GF-D8 (cell line): ENCODE measurements around the gene TNRC18.

Experiments
- DNase-seq: peaks from one replicate; lab custom pipeline; 2025; lab: John Stamatoyannopoulos, UW

The TNRC18 gene

DNA sequence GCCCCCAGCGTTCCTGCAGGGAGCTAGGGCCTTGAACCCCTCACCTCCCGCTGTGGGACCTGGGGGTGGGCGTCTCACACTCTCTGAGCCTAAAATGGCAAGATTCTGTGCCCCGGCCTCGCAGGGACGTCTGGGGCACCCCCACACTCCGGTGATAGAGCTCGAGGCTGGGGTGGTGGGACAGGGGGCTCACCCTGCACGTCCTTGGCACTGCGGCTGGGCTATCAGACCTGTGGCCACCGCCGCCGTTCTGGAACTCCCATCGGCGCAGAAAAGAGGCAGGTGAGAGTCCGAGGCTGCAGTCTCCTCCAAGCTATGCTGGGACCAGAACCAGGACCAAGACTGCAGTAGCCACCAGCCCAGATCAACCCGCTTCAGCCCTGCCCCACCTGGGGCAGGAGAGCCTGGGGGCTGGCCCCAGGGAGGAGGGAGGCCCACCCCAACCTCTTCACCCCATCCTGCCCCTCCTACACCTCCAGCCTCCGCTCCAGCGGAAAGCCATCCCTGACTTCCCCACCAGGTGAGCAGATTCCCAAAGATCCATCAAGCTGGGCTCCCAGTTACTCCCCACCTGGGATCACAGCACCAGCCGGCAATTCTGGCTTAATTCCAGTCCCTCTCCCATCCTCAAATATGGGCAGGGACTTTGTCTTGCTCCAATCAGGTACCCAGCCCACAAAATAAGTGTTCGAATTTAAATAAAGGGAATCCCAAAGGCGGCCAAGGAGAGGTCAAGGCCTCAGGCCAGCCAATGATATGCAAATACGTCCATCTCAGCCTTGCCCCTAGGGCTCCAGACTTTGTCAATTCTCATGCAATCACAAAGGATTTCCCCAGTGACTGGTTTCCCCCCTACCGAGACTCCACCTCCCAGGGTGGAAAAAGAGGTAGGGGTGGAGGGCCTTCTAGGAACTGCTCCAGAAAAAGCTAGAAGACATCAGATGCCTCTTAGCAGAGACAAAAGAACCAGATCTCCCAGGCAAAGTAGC, 16.4 kb downstream of the TNRC18 start:
- DNase-seq = no peak

DNA sequence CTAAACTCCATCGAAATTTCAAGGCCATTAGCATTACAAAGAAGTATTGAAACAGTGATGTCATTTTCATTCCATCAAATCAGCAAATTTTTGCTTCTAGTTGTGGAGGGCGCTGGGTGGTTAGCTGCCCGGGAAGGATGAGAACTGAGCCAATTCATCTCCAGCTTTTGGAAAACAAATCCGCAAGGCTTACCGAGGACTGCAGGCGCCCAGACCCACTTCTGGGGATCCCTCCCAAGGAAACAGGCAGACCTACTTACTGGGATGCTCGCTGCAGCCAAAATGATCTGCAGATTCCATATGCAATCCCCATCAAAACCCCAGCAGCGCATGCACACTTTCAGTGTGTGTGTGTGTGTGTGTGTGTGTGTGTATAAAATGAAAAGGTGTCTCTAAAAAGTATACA, 19.2 kb downstream of the TNRC18 start:
- no peak for DNase-seq

DNA sequence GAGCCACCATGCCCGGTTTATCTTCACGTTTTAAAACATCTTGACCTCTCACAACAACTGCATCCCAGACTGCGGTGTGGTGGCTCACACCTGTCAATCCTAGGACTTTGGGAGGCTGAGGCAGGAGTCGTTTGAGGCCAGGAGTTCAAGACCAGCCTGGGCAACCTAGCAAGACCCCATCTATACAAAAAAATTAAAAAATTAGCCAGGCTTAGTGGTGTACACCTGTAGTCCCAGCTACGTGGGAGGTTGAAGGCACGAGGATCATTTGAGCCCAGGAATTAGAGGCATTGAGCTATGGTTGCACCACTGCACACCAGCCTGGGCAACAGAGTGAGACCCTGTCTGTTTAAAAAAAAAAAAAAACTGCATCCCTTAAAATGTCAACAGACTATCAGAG, 20.2 kb downstream of the TNRC18 start:
- DNase-seq = no peak

DNA sequence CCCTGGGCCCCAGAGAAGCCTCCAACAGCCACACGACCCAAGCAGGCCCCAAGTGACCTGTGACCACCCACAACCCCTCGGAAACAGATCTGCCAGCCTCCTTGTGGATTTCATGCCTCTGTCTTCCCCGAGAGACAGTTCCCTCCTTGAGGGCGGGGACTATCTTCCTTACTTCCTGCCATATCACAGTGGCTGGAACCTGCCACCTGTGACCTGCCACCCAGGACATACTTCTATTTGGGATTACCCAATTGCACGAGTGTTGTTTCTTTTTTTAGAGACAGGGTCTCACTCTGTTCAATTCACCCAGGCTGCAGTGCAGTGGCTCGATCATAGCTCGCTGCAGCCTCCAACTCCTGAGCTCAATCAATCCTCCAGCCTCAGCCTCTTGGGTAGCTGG, 25.9 kb downstream of the TNRC18 start:
- no peak for DNase-seq

DNA sequence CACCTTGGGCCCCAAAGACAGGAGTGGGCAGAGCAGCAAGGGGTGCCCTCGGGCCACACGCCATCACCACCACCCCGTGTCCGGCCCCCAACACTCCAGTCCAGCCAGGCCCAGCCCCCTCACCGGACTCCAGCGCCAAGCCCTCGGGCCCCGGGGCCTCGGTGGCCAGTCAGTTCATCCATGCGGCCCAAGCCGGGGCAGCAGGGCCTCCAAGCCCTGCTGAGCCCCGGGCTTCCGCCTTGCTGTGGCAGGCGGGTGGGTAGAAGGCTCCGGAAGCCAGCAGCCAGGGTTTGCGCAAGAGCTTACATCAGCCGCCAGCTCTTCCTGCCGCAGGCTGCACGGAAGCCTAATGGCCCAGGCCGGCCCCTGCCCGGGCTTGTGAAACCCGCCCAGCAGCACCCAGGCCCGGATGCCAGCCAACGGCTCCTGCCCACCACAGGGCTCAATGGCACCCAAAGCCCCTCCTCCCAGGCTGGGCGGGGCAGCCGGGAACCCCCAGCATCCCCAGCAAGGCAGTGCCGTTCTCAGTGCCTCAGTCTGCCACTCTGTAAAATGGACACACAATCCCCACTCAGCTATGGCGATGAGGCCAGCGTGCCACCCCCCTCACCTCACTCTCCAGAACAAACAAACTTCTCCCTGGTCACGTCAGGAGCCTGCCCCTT, 26.5 kb downstream of the TNRC18 start:
- peak; percentile 99 for DNase-seq

DNA sequence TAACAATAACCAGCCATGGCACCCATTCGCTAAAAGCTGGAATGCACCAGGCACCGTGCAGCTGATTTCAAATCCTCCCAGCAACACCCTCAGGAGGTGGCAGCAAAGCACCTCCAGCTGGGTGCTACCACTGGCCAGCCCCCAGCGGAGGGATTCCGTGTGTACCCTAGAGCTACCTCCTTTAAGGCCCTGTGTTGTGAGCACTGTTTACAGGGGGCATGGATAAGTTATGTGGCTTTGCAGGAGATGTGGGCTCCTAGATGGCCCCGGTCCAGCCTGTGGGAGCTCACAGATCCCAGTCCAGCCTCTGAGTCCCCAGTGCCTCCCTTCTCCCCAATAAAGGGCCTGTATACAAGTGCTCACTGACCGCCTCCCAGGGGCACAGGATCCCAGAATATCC, 27.1 kb downstream of the TNRC18 start:
- DNase-seq = peak; percentile 75

DNA sequence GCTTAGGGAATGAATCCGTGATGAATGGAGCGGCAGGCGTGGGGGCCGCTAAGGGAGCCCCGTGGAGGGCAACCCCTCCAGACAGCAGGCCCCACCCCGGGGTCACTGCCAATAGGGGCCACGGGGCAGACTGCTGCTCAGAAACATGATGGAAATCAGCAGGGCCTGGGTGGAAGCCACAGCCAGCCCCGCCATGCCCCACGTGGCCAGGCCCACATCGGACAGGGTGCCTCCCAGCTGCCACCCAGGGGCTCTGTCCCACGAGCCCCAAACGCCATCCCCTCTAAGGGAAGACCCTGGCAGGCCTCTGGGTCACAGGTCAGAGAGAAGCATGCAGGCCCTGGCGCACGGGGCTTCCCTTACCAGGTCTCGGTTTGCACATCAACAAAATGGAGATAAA, 28.4 kb downstream of the TNRC18 start:
- DNase-seq = no peak

DNA sequence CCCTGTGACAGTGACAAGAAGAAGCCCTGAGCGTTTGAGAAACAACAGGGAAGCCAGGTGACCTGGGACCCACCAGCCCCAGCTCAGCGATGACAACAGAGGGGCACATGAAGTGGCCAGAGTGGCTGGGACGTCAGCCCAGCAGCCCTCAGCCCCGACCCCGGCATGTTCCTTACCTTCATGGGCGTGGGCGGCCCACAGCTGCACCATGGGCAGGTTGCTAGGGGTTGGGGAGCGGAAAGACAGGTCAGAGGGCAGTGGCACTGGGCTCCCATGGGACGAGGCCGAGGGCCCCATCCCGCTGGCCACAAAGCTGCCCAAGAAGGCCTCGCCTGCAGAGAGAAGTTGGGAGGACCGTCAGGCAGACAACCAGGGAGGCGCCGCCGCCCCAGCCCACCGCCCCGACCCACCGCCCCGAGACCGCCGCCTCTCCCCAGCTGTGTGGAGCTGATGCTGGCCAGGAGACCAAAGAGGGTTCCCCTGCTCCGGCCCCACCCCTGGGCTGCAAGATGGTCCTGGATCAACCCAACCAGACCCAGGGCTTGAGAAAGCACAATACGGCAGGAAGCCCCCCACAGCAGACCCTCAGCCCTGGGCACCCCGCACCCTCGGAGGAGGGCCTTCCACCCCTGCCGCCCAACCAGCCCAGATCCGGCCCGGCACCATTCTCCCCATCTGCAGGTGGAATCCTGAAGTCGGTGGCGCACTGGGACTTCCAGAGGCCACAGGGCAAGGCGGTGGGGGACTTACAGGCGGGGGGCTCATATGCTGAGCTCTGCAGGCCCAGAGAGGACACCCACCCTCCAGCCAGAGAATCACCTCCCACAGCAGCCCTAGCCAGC, 29.1 kb downstream of the TNRC18 start:
- DNase-seq = no peak

DNA sequence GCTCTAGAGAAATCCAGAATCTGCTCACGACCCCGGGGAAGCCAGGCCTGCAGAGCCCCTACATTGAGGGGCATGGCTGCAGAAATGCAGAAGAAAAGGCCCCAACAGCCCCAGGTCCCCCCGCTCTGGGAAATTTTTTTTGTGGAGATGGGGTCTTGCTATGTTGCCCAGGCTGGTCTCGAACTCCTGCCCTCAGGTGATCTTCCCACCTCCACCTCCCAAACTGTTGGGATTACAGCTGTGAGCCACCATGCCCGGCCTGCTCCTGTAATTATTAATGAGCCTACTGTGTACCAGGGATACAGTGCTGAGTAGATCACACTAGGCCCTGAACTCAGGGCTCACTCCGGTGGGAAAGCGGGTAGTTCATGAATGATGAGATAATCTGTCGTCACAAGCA, 29.9 kb downstream of the TNRC18 start:
- no peak for DNase-seq

DNA sequence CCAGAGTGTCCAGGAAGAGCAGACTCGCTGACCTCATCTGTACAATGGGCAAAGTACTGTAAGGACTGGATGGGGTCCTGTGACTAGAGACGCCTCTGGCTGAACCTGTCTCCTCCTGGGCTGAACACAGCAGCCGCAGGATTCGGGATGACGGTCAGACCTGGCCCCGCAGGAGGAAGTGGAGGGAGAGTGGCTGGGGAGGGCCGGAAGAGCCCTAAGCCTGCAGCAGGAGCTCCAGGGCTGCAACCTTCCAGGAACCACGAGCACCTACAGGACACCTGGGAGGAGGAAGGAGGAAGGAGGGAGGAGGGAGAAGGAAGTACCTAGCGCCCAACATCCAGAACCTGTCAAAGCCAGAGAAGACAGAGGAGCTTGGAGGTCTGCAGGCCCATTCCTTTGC, 30.3 kb downstream of the TNRC18 start:
- no peak for DNase-seq

DNA sequence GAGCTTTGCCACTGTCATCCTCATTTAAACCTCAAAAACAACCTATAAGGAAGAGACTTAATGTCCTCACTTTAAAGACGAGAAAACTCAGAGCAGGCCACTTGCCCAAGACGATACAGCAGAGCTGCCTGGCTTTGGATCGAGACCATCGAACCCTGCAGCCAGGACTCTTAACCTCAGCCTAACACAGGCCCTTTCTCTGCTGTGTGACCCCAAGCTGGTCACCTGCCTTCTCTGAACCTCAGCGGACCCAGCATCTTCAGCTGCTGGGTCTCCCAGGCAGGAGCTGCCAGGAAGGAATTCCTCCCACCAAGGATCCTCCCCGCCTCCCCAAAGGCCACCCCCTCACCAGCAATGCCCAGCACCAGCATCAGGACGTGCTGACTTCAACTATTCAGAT, 32.7 kb downstream of the TNRC18 start:
- DNase-seq = no peak

DNA sequence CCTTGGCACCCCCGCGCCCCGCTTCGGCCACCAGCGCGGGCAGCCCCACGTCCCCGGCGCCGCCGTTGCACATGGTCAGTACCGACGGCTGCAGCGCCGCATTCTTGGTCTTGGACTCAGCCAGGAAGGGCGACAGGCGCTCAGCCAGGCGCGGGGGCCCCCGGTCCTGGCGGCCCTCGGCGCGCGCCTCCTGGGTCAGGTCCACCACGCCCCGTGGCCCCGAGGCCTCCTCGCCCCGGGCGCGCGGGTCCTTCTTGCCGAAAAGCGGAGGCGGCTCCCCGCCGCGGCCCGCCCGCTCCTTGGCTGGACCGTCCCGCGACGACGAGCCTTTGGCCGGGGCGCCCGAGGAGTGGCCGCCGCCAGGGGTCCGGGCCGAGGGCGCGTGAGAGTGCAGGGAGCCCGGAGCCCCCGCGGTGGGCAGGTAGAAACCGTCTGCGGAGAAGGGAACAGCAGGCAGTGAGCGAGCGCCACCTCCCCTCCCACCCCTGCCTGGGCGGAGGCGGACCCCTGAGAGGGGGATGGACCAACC, 34.7 kb downstream of the TNRC18 start:
- no peak for DNase-seq

DNA sequence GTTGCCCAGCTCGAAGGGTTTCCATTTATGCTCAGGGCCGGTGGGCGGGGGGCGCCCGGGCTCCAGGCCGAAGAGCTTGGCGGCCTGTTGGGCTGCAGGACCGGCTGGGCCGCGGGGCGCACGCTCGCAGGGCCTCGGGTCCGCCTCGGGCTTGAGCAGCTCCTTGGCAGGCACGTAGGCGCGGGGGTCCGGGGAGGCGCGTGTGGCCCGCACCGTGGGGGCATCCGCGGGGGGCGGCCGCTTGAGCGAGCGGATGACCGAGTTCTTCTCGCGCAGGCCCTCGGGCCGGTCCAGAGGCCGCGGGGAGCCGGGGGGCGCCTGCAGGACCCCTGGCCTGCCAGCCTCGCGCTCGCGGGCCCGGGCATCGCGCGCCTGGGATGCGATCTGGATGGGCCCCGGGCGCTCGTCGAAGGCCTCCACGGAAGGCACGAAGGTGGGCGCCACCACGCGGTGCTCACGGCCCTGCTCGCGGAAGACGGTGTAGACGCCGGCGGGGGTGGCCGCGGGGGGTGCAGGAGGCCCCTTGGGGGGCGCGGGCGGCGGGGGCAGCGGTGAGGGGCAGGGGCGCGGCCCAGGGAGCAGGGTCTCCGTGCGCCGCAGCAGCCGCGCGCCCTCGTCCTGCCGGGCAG, 35.2 kb downstream of the TNRC18 start:
- no peak for DNase-seq

DNA sequence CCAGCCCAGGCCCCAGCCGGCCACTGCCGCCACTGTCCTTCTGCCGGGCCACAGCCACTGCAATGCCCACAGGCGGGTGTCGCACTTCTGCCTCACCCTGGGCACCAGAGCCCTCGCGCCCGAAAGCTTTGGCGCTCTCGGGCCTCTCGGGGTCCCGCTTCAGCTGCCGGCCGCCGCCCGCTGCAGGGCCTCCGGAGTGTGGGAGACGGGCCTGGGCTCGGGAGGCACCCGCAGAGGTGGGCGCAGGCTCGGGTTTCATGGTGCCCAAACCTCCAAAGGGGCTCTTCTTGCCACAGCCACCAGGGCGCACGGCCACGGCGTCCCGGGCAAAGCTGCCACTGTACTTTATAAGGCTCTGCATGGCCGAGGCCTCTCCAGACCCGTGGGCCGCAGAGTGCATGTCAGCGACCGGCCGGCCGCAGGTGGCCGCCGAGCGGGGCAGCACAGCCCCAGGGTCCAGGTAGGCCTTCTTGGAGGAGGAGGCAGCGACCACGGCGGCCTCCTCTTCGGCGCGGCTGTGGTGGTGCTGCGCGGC, 35.9 kb downstream of the TNRC18 start:
- DNase-seq = no peak

DNA sequence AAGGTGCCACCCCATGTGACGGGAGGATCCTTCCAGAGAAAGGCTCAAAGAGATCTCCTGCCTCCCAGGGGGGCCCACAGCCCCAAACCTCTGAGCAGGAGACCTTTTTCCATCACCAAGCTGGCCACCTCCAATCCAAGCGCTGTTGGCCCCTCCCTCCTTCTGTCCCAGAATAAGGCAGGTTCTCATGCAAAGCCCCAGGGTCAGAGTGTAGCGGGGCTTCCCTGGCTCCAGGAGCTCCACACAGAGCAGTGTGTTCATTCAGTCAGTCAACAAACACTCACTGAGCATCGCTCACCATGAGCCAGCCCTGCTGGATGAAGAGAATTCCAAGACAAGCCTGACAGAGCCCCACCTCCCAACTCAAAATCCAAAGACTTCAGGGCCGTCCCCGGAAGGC, 39.0 kb downstream of the TNRC18 start:
- no peak for DNase-seq

DNA sequence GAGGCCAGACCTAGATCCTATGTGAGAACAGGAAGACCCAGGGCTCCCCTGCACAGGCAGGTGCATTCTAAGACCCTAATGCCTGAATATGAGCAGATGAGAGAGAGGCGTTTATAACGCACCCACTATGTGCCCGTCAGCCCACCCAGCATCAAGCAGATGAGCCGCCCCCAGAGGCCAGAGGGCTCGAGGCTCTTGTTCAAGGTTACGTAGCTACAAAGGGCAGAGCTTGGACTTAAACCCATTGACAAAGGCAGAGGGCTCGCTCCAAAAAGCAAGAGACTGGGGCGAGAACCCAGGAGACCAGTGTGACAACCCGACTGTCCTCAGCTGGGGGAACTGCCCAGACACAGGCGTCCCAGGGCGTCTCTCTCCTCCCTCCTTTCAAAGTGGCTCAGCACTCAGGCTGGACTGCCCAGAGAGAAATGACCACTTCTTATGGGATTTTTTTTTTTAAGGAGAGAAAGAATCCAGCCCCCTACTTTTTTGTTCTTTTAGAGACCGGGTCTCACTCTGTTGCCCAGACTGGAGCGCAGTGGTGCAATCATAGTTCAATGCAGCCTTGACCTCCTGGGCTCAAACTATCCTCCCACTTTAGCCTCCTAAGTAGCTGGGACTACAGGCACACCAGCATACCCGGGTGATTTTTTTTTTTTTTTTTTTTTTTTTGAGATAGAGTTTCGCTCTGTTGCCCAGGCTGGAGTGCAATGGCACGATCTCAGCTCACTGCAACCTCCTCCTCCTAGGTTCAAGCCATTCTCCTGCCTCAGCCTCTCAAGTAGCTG, 40.1 kb downstream of the TNRC18 start:
- no peak for DNase-seq

DNA sequence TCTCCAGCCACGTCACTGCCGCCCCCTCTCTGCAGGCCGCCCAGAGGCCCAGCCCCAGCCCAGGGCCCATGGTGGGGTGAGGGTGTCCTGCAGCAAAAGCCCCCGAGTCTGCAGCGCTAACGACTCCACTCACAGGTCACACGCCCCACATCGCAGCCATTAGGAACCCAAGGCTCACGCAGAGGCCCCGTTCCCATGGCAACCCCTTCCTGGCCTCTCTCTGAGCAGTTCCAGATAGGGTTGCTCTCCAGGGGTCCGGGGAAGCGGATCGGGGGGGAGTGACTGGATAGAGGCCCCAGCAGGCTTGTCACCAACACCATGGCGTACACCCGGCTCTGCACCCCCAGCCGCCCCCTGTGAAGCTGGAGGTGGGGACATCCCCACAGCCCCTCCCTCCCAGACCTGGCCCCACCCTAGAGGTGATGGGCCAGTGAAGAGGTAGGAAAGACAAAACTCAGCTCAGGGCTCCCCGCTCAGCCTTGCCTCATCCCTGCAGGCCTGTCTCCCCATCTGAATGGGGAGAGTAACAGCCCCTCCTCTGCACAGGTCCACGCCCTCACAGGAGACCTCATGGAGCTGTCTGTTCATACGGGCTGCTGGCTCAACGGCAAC, 41.2 kb downstream of the TNRC18 start:
- no peak for DNase-seq

DNA sequence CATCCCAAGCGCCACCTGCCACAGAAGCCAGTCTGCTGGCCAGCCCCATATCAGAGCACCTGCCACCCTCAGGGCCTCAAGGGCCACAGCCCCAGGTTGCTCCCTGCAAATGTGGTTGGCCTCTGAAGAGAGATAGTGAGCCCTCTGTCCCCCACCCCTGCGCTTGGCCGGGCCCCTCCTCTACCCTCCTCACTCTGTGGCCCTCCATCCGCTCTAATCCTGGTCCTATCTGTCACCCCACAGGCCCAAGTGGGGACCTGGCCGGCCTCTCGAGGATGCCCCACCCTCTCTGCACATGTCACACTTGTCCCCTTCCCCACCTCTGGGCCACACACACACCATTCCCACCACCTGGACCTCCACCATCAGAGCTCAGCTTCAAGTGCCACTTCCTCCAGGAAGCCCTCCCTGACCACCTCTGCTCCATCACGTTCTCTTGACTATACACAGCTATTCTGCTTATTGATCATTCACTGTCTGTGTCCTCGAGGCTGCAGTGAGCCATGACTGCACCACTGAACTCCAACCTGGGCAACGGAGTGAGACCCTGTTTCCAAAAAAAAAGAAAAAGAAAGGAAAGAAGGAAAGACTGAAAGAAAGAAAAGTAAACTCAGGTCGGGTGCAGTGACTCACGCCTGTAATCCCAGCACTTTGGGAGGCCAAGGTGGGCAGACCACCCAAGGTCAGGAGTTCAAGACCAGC, 42.4 kb downstream of the TNRC18 start:
- DNase-seq = no peak

DNA sequence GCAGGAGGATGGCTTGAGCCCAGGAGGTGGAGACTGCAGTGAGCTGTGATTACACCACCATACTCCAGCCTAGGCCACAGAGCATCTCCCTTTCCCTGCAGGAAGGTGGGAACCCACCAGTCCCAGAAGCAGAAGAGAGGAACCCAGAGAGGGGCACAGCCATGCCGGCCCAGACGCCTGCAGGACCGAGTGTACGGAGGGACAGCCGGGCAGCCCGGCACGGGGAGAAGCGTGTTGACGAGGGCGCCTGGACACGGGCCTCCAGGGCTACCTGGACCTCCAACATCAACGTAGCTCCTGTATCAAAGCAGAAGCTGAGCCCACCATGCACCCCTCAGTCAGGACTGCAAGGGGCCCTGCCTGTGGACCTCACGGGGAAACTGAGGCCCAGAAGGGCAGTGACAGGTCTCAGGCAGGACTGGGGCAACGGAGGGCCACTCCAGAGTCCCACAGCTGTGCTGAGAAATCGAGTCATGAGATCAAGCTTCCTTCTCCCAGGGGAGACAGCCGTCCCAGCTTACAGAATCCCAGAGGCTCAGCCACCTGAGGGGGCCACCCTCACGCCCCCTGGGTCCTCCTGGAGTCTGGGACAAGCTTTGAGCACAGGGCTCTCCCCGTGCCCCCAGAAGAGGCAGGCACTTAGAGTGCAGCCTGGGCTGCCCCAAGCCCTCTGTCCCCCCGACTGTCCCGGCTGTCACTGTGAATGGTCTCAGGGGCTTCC, 43.1 kb downstream of the TNRC18 start:
- DNase-seq = no peak
